Prostate gland (tissue), 2 donors: ENCODE data around the gene DACH1.

Experiments used
- CTCF ChIP-seq, 4 experiments: fragments of 200-600 bp in 2 of 4; fragments of 450-650 bp in 2 of 4; sonication (generic) in 2 of 4; IDR thresholded peaks; 1 replicate in 3 of 4; 2 replicates in 1 of 4; pipeline ENCODE4 v1.5.1; 2016 to 2019; ENCODE audit warnings: antibody characterized with exemption in 4 of 4, mild to moderate bottlenecking in 2 of 4, moderate library complexity in 2 of 4
- POLR2A ChIP-seq: fragments of 450-650 bp; IDR thresholded peaks from one replicate; pipeline ENCODE4 v1.6.1; 2016; ENCODE audit warnings: antibody characterized with exemption, mild to moderate bottlenecking
- POLR2AphosphoS5 ChIP-seq: sonication (generic); formaldehyde crosslinking; IDR thresholded peaks from one replicate; pipeline ENCODE4 v1.6.1; 2017; ENCODE audit warnings: antibody characterized with exemption

- TF ChIP-seq CTCF (IDR thresholded peaks at IDR 0.05) (no peak), POLR2AphosphoS5 (no peak), POLR2A (no peak)
Measured at GRCh38 chr13:71618159-71618558, 248.8 kb downstream of the DACH1 start.
